Activated CD4-positive, alpha-beta memory T cell treated with anti-CD3 and anti-CD28 coated beads for 36 hours (primary cell): Measurements from ENCODE around the gene DAB1. TPM values are rescaled to one million over a fixed set of nuclear protein-coding genes. Genes with fewer than 3 reads are reported as not detected.

Experiments used
- CTCF ChIA-PET: fragments of 350-600 bp; sonication (Branson Sonifier 250); formaldehyde crosslinking; loops from one replicate; lab custom pipeline; 2021; ENCODE audit warnings: antibody characterized with exemption, inconsistent platforms; lab: Charles Lee
- POLR2A ChIA-PET: fragments of 350-600 bp; sonication (Branson Sonifier 250); formaldehyde crosslinking; loops from one replicate; lab custom pipeline; 2021; ENCODE audit warnings: antibody characterized with exemption; lab: Charles Lee
- DNase-seq: peaks from one replicate; pipeline ENCODE4 v3.0.0-alpha.2; 2020
- H3K27ac Mint-ChIP-seq: one replicate; pipeline ENCODE4 v1.8.0; 2021; ENCODE audit warnings: mixed read lengths
- H3K27me3 Mint-ChIP-seq: one replicate; pipeline ENCODE4 v1.8.0; 2021; ENCODE audit warnings: mixed read lengths
- H3K36me3 Mint-ChIP-seq: one replicate; pipeline ENCODE4 v1.8.0; 2021; ENCODE audit warnings: mixed read lengths
- H3K4me1 Mint-ChIP-seq: one replicate; pipeline ENCODE4 v1.8.0; 2021; ENCODE audit warnings: low read depth, mixed read lengths
- H3K4me3 Mint-ChIP-seq: one replicate; pipeline ENCODE4 v1.8.0; 2021; ENCODE audit warnings: mild to moderate bottlenecking, mixed read lengths
- H3K9me3 Mint-ChIP-seq: one replicate; pipeline ENCODE4 v1.8.0; 2021; ENCODE audit warnings: mixed read lengths
- intact Hi-C: fragments of 100-400 bp; cut with micrococcal nuclease; formaldehyde crosslinking; loops from one replicate; pipeline ENCODE4 v1.15.1; 2023
- total RNA-seq, 2 experiments: library from RNA; stranded (reverse); gene quantifications; one replicate each; pipeline ENCODE4 v1.2.3, GENCODE V29; 2021

Gene DAB1
- total RNA-seq, 2 experiments from 2014 or later: 0.24 to 0.46 TPM

DNA sequence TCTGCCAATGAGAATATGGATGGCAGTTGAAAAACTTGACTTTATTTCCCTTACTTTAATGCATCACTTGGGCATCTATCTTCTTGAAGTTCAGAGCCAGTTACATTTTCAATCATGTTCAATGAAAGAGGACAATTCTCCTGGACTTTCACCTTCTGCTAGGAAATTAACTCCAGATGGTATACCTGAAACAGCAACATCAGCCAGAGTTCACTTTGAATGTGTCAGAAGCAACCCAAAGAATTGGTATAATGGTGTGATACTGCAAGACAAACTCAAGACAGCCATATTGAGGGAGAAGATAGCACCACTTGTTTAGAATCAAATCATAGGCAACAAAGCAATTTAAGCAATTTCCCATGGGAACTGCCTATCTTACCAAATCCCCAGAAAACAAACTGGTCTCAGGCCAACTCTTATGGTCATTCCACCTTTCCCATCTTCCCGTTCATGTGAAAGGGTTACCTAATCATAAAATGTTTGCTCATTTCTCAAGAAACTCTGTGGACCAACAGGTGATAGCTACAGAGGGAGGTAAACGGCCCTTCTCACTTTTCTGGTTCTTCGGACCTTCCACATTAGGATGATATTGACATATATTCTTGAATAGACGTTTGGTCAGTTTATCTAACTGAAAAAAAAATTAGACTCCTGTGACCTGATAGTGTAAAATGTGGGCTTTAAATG is 428.3 kb downstream of the DAB1 start:
- Mint-ChIP-seq H3K36me3 (no peaks in the 10 kb centered on the region), H3K4me3 (no peak overlapping the region), H3K27me3 (no peaks in the 10 kb centered on the region), H3K9me3 (no peaks in the 10 kb centered on the region), H3K4me1 (no peaks in the 10 kb centered on the region), H3K27ac (no peak overlapping the region)
- intact Hi-C loops: no loop called here
- CTCF ChIA-PET: no interaction called here
- POLR2A ChIA-PET: no interaction called here
- DNase-seq: no peak

DNA sequence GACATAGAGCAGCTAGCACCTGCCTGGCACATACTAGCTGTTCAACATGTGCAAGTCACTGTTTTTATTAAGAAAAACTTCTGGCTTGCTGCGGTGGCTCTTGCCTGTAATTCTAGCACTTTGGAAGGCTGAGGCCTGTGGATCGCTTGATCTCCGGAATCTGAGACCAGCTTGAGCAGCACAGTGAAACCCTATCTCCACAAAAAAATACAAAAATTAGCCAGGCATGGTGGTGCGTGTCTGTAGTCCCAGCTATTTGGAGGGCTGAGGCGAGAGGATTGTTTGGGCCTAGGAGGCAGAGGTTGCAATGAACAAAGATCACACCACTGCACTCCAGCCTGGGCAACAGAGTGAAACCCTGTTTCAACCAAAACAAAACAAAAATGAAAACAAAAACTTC is 430.4 kb downstream of the DAB1 start:
- Mint-ChIP-seq H3K4me1 (no peaks in the 10 kb centered on the region), H3K4me3 (no peak overlapping the region), H3K27ac (no peak overlapping the region), H3K27me3 (no peaks in the 10 kb centered on the region), H3K36me3 (no peaks in the 10 kb centered on the region), H3K9me3 (no peaks in the 10 kb centered on the region)
- intact Hi-C loops: no loop called here
- CTCF ChIA-PET: no interaction called here
- DNase-seq: no peak
- POLR2A ChIA-PET: no interaction called here

DNA sequence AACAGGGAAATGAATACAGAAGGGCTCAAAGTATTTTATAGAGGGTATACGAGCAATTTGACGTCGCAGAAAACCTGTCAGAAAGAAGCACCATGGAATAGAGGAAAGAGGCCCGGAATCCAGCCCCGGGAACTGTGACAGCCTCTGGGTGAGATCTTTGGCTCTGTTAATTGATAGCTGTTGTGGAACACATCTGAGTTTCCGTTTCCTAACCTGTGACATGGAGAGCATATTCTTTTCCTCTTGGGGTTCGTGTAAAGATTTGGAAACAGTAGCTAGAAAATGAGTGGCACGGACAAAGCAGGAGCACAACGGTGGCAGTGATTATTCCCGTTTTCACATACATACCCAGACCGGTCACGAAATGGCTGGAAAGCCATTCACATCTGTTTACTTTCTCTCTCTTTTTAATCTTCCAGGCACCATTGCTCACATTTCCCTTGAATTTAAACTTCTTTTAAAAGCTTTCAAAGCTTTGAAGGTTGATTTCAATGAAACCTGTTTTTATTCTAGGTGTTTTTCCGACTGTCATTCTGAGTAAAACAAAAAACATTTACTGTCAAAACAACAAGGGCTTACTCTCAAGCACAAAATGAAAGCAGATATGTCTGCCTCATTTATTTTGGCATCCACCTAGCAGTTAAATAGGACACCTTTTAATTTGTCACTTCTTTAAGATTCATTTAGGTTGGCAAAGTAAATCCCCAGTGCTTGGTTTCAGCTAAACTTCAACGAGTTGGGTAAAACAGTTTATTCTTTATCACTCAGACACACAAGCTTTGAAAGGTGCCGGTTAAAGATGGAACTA is 431.3 kb downstream of the DAB1 start:
- DNase-seq: no peak
- Mint-ChIP-seq H3K27me3 (no peaks in the 10 kb centered on the region), H3K4me1 (no peaks in the 10 kb centered on the region), H3K4me3 (no peak overlapping the region), H3K27ac (no peak overlapping the region), H3K36me3 (no peaks in the 10 kb centered on the region), H3K9me3 (no peaks in the 10 kb centered on the region)
- ChIA-PET CTCF (no interaction called here), POLR2A (no interaction called here)
- intact Hi-C loops: no loop called here

- intact Hi-C loops: no loop called here
- DNase-seq: no peak
- ChIA-PET CTCF (no interaction called here), POLR2A (no interaction called here)
- Mint-ChIP-seq H3K36me3 (no peaks in the 10 kb centered on the region), H3K4me3 (no peak overlapping the region), H3K9me3 (no peaks in the 10 kb centered on the region), H3K27me3 (no peaks in the 10 kb centered on the region), H3K27ac (no peak overlapping the region), H3K4me1 (no peaks in the 10 kb centered on the region)
Measured at GRCh38 chr1:56991576-56991975, 432.3 kb downstream of the DAB1 start.

- Mint-ChIP-seq H3K4me1 (no peaks in the 10 kb centered on the region), H3K9me3 (no peaks in the 10 kb centered on the region), H3K36me3 (no peaks in the 10 kb centered on the region), H3K27ac (no peak overlapping the region), H3K4me3 (no peak overlapping the region), H3K27me3 (peaks cover 2% of the 10 kb centered on the region)
- CTCF ChIA-PET: no interaction called here
- POLR2A ChIA-PET: no interaction called here
- intact Hi-C loops: no loop called here
- DNase-seq: no peak
Measured at GRCh38 chr1:56986397-56986796, 437.5 kb downstream of the DAB1 start.

- H3K4me3 Mint-ChIP-seq: no peak overlapping the region
- intact Hi-C loops: no loop called here
- no peak for DNase-seq
- H3K4me1 Mint-ChIP-seq: no peaks in the 10 kb centered on the region
- CTCF ChIA-PET: no interaction called here
- POLR2A ChIA-PET: no interaction called here
- H3K27me3 Mint-ChIP-seq: peaks cover 4% of the 10 kb centered on the region
- no peaks in the 10 kb centered on the region for H3K9me3 Mint-ChIP-seq
- H3K27ac Mint-ChIP-seq: no peak overlapping the region
- no peaks in the 10 kb centered on the region for H3K36me3 Mint-ChIP-seq
Measured at GRCh38 chr1:56985857-56986256, 438.0 kb downstream of the DAB1 start.

GRCh38 chr1:56983484-56983883 is 440.4 kb downstream of the DAB1 start:
- CTCF ChIA-PET: no interaction called here

GRCh38 chr1:56979986-56980755 is 443.7 kb downstream of the DAB1 start:
- DNase-seq: no peak
- H3K4me3 Mint-ChIP-seq: no peak overlapping the region
- ChIA-PET POLR2A (no interaction called here), CTCF (no interaction called here)
- no peak overlapping the region for H3K27ac Mint-ChIP-seq
- no peaks in the 10 kb centered on the region for H3K36me3 Mint-ChIP-seq
- H3K27me3 Mint-ChIP-seq: peaks cover 7% of the 10 kb centered on the region
- no peaks in the 10 kb centered on the region for H3K4me1 Mint-ChIP-seq
- intact Hi-C loops: no loop called here
- no peaks in the 10 kb centered on the region for H3K9me3 Mint-ChIP-seq

More at GRCh38 chr1:56983484-56983883, 440.4 kb downstream of the DAB1 start:
- no peak for DNase-seq
- Mint-ChIP-seq H3K27me3 (peaks cover 4% of the 10 kb centered on the region), H3K4me3 (no peak overlapping the region), H3K4me1 (no peaks in the 10 kb centered on the region), H3K36me3 (no peaks in the 10 kb centered on the region), H3K9me3 (no peaks in the 10 kb centered on the region), H3K27ac (no peak overlapping the region)
- intact Hi-C loops: no loop called here
- POLR2A ChIA-PET: no interaction called here

- DNase-seq: no peak
- H3K27ac Mint-ChIP-seq: no peak overlapping the region
- no peaks in the 10 kb centered on the region for H3K9me3 Mint-ChIP-seq
- intact Hi-C loops: no loop called here
- no peaks in the 10 kb centered on the region for H3K4me1 Mint-ChIP-seq
- ChIA-PET CTCF (interaction anchor here (0.7 kb wide), 1 partner anchor 11 kb away, joined by 3 read pairs; no protein-coding TSS in a partner anchor), POLR2A (no interaction called here)
- no peaks in the 10 kb centered on the region for H3K36me3 Mint-ChIP-seq
- H3K27me3 Mint-ChIP-seq: peaks cover 7% of the 10 kb centered on the region
- H3K4me3 Mint-ChIP-seq: no peak overlapping the region
Measured at GRCh38 chr1:56978819-56979218, 445.0 kb downstream of the DAB1 start.

DNA sequence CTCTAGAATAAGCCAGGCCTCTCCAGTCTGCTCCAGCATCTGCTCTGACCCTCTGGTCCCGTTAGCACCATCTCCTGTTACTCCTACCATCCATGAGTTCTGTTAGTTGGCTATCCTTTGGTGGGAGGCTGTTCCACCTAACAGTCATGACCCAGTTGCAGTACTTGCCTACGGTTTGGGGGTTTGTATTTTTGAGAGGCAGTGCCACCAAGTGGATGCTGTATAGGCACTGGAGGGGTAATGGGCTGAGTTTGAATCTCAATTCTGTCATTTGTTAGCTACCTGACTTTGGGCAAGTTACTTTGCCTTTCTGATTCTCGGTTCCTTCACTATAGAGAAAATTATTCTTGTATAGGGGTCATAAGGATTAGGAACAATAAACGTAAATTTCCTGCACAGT is 445.9 kb downstream of the DAB1 start:
- POLR2A ChIA-PET: no interaction called here
- Mint-ChIP-seq H3K36me3 (no peaks in the 10 kb centered on the region), H3K4me1 (no peaks in the 10 kb centered on the region), H3K4me3 (no peak overlapping the region), H3K27me3 (peaks cover 4% of the 10 kb centered on the region), H3K27ac (no peak overlapping the region), H3K9me3 (no peaks in the 10 kb centered on the region)
- DNase-seq: no peak
- intact Hi-C loops: no loop called here
- CTCF ChIA-PET: no interaction called here

GRCh38 chr1:56975446-56975845 is 448.4 kb downstream of the DAB1 start:
- intact Hi-C loops: no loop called here
- no peaks in the 10 kb centered on the region for H3K36me3 Mint-ChIP-seq
- no peak overlapping the region for H3K27ac Mint-ChIP-seq
- ChIA-PET CTCF (no interaction called here), POLR2A (no interaction called here)
- H3K4me3 Mint-ChIP-seq: no peak overlapping the region
- no peaks in the 10 kb centered on the region for H3K4me1 Mint-ChIP-seq
- no peak for DNase-seq
- H3K27me3 Mint-ChIP-seq: peaks cover 3% of the 10 kb centered on the region
- no peaks in the 10 kb centered on the region for H3K9me3 Mint-ChIP-seq

DNA sequence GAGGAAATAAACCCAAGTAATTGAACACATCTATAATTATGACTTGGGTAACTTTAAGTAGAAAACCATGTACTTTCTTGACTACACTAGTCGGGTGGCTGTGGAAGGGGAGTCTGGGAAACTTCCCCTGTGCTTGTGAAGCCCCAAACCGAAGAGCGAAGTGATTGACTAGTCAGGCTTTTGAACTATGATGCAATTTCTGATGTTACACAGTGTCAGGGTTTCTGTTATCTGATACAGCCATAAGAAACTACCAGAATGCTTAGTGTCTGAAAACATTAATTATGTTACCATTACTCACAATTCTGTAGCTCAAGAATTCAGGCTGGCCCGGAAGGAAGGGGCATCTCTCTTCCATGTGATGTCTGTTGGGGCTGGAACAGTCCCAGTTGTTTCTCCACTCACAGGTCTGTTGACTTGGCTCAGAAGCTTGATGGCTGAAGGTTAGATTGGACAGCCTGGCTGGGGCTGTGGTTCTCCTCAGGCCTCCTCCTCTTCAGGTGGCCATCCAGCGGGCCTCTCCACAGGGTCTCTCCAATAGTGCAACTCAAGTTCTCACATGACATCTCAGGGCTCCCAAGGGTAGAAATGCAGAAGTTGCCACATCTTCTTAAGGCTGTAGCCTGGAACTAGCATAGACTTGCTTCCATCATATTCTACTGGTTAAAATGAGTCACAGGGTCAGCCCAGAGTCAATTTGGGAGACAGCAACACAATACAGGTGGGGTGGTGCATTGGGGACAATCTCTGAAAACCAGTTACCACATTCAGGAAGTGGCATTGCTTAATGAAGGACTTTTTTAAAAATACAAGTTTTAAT is 449.7 kb downstream of the DAB1 start:
- H3K4me1 Mint-ChIP-seq: no peaks in the 10 kb centered on the region
- CTCF ChIA-PET: no interaction called here
- H3K36me3 Mint-ChIP-seq: no peaks in the 10 kb centered on the region
- H3K27ac Mint-ChIP-seq: no peak overlapping the region
- no peak for DNase-seq
- no peaks in the 10 kb centered on the region for H3K9me3 Mint-ChIP-seq
- intact Hi-C loops: no loop called here
- peaks cover 3% of the 10 kb centered on the region for H3K27me3 Mint-ChIP-seq
- no peak overlapping the region for H3K4me3 Mint-ChIP-seq
- POLR2A ChIA-PET: no interaction called here
